ENCODE data around the gene RPRD1B. TPM values are rescaled to one million over a fixed set of nuclear protein-coding genes. Genes with fewer than 3 reads are reported as not detected.

The RPRD1B gene
- total and polyA plus RNA-seq, 2 of the 13 experiments (the other 11 are each of a cell fraction or from before 2014, with no cell fraction given), result 31.1 to 41.5 TPM

DNA sequence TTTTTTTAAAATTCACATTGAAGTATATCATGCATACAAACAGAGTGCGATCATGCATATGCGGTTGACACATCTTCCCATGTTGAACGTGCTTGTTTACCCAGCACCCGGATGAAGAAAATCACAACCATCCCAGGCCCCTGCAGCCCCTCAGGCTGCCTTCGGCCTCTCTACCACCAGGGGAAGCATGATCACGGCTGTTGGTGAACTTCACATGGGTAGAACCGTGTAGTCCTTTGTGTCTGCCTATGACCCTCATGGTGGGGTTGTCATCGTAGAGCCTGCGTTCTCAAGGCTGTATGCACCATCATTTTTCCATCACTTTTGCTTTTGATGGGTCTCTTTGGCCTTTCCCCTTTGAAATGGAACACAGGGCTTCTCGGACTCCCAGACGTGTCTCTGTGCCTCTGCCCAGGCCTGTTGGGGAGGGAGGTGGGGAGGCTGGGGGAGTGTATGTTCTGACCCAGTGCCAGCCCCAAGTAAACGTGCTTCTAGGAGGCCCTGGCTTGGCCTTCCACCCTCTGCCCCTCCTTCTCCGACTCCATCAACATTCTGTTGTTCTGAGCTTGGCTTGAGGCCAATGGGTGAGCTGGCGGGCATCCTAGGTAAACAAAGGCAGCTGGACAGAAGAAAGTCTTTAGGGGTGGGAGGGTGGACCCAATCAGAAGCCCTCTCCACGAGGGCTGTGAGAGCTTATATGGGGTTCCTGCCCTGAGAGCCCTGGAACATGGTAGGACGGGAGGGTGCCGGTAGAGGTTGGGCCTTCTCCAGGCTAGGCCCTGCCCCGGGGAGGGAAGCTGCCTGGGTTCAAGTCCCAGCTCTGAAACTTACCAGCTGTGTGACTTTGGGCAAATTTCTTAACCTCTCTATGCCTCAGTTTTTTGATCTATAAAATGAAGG, 91.9 kb downstream of the RPRD1B start (continued):
- TF ChIP-seq, protein P1, sequence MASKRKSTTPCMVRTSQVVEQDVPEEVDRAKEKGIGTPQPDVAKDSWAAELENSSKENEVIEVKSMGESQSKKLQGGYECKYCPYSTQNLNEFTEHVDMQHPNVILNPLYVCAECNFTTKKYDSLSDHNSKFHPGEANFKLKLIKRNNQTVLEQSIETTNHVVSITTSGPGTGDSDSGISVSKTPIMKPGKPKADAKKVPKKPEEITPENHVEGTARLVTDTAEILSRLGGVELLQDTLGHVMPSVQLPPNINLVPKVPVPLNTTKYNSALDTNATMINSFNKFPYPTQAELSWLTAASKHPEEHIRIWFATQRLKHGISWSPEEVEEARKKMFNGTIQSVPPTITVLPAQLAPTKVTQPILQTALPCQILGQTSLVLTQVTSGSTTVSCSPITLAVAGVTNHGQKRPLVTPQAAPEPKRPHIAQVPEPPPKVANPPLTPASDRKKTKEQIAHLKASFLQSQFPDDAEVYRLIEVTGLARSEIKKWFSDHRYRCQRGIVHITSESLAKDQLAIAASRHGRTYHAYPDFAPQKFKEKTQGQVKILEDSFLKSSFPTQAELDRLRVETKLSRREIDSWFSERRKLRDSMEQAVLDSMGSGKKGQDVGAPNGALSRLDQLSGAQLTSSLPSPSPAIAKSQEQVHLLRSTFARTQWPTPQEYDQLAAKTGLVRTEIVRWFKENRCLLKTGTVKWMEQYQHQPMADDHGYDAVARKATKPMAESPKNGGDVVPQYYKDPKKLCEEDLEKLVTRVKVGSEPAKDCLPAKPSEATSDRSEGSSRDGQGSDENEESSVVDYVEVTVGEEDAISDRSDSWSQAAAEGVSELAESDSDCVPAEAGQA (IDR thresholded peaks at IDR 0.05; ENCODE audit: low read depth), result no peak; the same call in none of the 2 replicates
- TF ChIP-seq, protein P1 (CRISPR knock-in tag; IDR thresholded peaks at IDR 0.05; ENCODE audit: borderline replicate concordance), result no peak
- TF ChIP-seq SAP130 (CRISPR knock-in tag; IDR thresholded peaks at IDR 0.05; ENCODE audit: low read depth), result peak; percentile 72
- TF ChIP-seq SNAPC2 (CRISPR knock-in tag; IDR thresholded peaks at IDR 0.05), result peak; percentile 96; the same call in 1 of the 2 replicates
- 0 out of 2 replicates have a peak, but pooled peaks have one; percentile 42 for TF ChIP-seq SP4 (CRISPR knock-in tag; IDR thresholded peaks at IDR 0.05)
- no peak for TF ChIP-seq ATF7 (IDR thresholded peaks at IDR 0.05)
- TF ChIP-seq ATF7 (CRISPR knock-in tag; IDR thresholded peaks at IDR 0.05), result 0 out of 2 replicates have a peak, but pooled peaks have one; percentile 20
- TF ChIP-seq, protein P2, sequence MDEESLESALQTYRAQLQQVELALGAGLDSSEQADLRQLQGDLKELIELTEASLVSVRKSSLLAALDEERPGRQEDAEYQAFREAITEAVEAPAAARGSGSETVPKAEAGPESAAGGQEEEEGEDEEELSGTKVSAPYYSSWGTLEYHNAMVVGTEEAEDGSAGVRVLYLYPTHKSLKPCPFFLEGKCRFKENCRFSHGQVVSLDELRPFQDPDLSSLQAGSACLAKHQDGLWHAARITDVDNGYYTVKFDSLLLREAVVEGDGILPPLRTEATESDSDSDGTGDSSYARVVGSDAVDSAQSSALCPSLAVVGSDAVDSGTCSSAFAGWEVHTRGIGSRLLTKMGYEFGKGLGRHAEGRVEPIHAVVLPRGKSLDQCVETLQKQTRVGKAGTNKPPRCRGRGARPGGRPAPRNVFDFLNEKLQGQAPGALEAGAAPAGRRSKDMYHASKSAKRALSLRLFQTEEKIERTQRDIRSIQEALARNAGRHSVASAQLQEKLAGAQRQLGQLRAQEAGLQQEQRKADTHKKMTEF (CRISPR knock-in tag; IDR thresholded peaks at IDR 0.05), result peak; percentile 57; the same call in 1 of the 2 replicates
- TF ChIP-seq MEF2D (CRISPR knock-in tag; IDR thresholded peaks at IDR 0.05), result peak; percentile 40; the same call in 1 of the 2 replicates
- peak; percentile 41; the same call in 1 of the 2 replicates for TF ChIP-seq TBX2 (CRISPR knock-in tag; IDR thresholded peaks at IDR 0.05; ENCODE audit: borderline replicate concordance)
- TF ChIP-seq DMAP1 (CRISPR knock-in tag; IDR thresholded peaks at IDR 0.05), result no peak; the same call in 1 of the 2 replicates
- no peak for TF ChIP-seq ZNF782 (CRISPR knock-in tag; IDR thresholded peaks at IDR 0.05; ENCODE audit: borderline replicate concordance)
- peak; percentile 63; the same call in 1 of the 2 replicates for TF ChIP-seq ZNF543 (CRISPR knock-in tag; IDR thresholded peaks at IDR 0.05)
- TF ChIP-seq, protein P3, sequence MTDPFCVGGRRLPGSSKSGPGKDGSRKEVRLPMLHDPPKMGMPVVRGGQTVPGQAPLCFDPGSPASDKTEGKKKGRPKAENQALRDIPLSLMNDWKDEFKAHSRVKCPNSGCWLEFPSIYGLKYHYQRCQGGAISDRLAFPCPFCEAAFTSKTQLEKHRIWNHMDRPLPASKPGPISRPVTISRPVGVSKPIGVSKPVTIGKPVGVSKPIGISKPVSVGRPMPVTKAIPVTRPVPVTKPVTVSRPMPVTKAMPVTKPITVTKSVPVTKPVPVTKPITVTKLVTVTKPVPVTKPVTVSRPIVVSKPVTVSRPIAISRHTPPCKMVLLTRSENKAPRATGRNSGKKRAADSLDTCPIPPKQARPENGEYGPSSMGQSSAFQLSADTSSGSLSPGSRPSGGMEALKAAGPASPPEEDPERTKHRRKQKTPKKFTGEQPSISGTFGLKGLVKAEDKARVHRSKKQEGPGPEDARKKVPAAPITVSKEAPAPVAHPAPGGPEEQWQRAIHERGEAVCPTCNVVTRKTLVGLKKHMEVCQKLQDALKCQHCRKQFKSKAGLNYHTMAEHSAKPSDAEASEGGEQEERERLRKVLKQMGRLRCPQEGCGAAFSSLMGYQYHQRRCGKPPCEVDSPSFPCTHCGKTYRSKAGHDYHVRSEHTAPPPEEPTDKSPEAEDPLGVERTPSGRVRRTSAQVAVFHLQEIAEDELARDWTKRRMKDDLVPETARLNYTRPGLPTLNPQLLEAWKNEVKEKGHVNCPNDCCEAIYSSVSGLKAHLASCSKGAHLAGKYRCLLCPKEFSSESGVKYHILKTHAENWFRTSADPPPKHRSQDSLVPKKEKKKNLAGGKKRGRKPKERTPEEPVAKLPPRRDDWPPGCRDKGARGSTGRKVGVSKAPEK (CRISPR knock-in tag; IDR thresholded peaks at IDR 0.05; ENCODE audit: borderline replicate concordance), result peak; percentile 71; the same call in 1 of the 2 replicates
- TF ChIP-seq CCDC6 (CRISPR knock-in tag; IDR thresholded peaks at IDR 0.05), result peak; percentile 32; the same call in 1 of the 2 replicates
- TF ChIP-seq PHF20 (CRISPR knock-in tag; IDR thresholded peaks at IDR 0.05), result no peak
- TF ChIP-seq RARA (CRISPR knock-in tag; IDR thresholded peaks at IDR 0.05), result peak; percentile 87
- TF ChIP-seq ZNF136 (CRISPR knock-in tag; IDR thresholded peaks at IDR 0.05; ENCODE audit: low read depth), result 0 out of 2 replicates have a peak, but pooled peaks have one; percentile 41
- TF ChIP-seq BCL6 (CRISPR knock-in tag; IDR thresholded peaks at IDR 0.05), result peak; percentile 78; the same call in 1 of the 2 replicates
- TF ChIP-seq TBX3 (IDR thresholded peaks at IDR 0.05; ENCODE audit: borderline replicate concordance), result no peak
